H1 (cell line): ENCODE results near the gene PRKCZ.

Experiments
- ASH2L ChIP-seq: fragments of 200-600, 300-600 bp; sonication (generic); IDR thresholded peaks from one replicate; pipeline ENCODE4 v1.7.1; 2017; ENCODE audit warnings: low read length
- CTCF ChIP-seq, 3 experiments: IDR thresholded peaks; 1 replicate in 2 of 3; 2 replicates in 1 of 3; pipeline versions ENCODE4 v1.5.1 to v1.6.1; 2011; ENCODE audit warnings: low read length in 3 of 3, mild to moderate bottlenecking in 3 of 3, inconsistent platforms in 2 of 3, low read depth in 1 of 3, moderate library complexity in 1 of 3; ENCODE audit not compliant: insufficient read depth in 1 of 3; ENCODE audit errors: control extremely low read depth in 1 of 3
- NRF1 ChIP-seq: IDR thresholded peaks from 2 replicates; pipeline ENCODE4 v1.6.1; 2011; ENCODE audit warnings: mild to moderate bottlenecking, low read depth, low read length, improper control_type of control experiment
- RAD21 ChIP-seq, 2 experiments: IDR thresholded peaks in 1 of 2; conservative IDR thresholded peaks in 1 of 2; 2 replicates each; pipeline ENCODE4 v1.6.1; 2011; ENCODE audit warnings: low read depth in 2 of 2, low read length in 2 of 2, improper control_type of control experiment in 1 of 2, inconsistent platforms in 1 of 2, mild to moderate bottlenecking in 1 of 2, moderate library complexity in 1 of 2
- RFX5 ChIP-seq: IDR thresholded peaks from 2 replicates; pipeline ENCODE4 v1.6.1; 2011; ENCODE audit warnings: low read depth, low read length, improper control_type of control experiment, borderline replicate concordance
- TF ChIP-seq, protein P1 (sequence below): IDR thresholded peaks from 2 replicates; pipeline ENCODE4 v1.6.1; 2011; ENCODE audit warnings: low read length, improper control_type of control experiment

GRCh38 chr1:2129256-2129943 is 79.2 kb downstream of the PRKCZ start:
- no peak for TF ChIP-seq ASH2L
- TF ChIP-seq NRF1: no peak
- TF ChIP-seq CTCF (IDR thresholded peaks at IDR 0.05; ENCODE audit: control extremely low read depth in 1 of 3, insufficient read depth in 1 of 3, low read depth in 1 of 3, low read length in 3 of 3): no peak
- TF ChIP-seq RAD21 (IDR thresholded peaks at IDR 0.05 in 1 of 2, conservative IDR thresholded peaks at IDR 0.05 in 1 of 2; ENCODE audit: low read depth in 2 of 2, low read length in 2 of 2): no peak
- TF ChIP-seq, protein P1, sequence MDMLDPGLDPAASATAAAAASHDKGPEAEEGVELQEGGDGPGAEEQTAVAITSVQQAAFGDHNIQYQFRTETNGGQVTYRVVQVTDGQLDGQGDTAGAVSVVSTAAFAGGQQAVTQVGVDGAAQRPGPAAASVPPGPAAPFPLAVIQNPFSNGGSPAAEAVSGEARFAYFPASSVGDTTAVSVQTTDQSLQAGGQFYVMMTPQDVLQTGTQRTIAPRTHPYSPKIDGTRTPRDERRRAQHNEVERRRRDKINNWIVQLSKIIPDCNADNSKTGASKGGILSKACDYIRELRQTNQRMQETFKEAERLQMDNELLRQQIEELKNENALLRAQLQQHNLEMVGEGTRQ: no peak
- TF ChIP-seq RFX5: no peak
